SJCRH30 (cell line): ENCODE data around the gene AGPAT2. TPM values are rescaled to one million over a fixed set of nuclear protein-coding genes. Genes with fewer than 3 reads are reported as not detected.
"Not testable (repeated sequence)": the region's sequence is repeated elsewhere in the genome, so short reads cannot be mapped to it uniquely, and the experiment has no call there.

Experiments used
- DNase-seq, 2 experiments: peaks; one replicate each; pipeline ENCODE4 v3.0.0-alpha.2; 2015 to 2020
- H3K27ac ChIP-seq: fragments of 250-450 bp; sonication (Bioruptor Pico); 2 replicates; pipeline ENCODE4 v1.5.1; 2020; ENCODE audit warnings: mild to moderate bottlenecking, moderate library complexity
- H3K27me3 ChIP-seq: fragments of 250-450 bp; sonication (Bioruptor Pico); 2 replicates; pipeline ENCODE4 v1.5.1; 2020; ENCODE audit warnings: mild to moderate bottlenecking, moderate library complexity
- H3K36me3 ChIP-seq: fragments of 250-450 bp; sonication (Bioruptor Pico); 2 replicates; pipeline ENCODE4 v1.5.1; 2020; ENCODE audit warnings: mild to moderate bottlenecking, moderate library complexity
- H3K4me1 ChIP-seq: fragments of 250-450 bp; sonication (Bioruptor Pico); 2 replicates; pipeline ENCODE4 v1.5.1; 2020; ENCODE audit warnings: mild to moderate bottlenecking, moderate library complexity
- H3K4me3 ChIP-seq: fragments of 250-450 bp; sonication (Bioruptor Pico); 2 replicates; pipeline ENCODE4 v1.5.1; 2020; ENCODE audit warnings: mild to moderate bottlenecking, moderate library complexity
- H3K9me3 ChIP-seq: fragments of 250-450 bp; sonication (Bioruptor Pico); replicated peaks from 2 replicates; pipeline ENCODE4 v1.5.1; 2020; ENCODE audit warnings: mild to moderate bottlenecking, moderate library complexity
- total RNA-seq: library from RNA; depleted of rRNA; stranded (reverse); fragments of >200 nt; shearing (Covaris generic); gene quantifications from 2 replicates; pipeline ENCODE4 v1.2.3, GENCODE V29; 2014

AGPAT2 gene
- total RNA-seq, 1 experiment from 2014 or later = 11.8 TPM

- Histone ChIP-seq H3K9me3 (no peaks in the 10 kb centered on the region), H3K4me1 (peaks cover 27% of the 10 kb centered on the region), H3K27me3 (peaks cover 35% of the 10 kb centered on the region), H3K27ac (no peak overlapping the region), H3K36me3 (no peaks in the 10 kb centered on the region), H3K4me3 (peak overlapping the region; percentile 49)
- DNase-seq = no peak
Measured at GRCh38 chr9:136712690-136713544, 25.7 kb upstream of the AGPAT2 start.

GRCh38 chr9:136711751-136712689 is 24.8 kb upstream of the AGPAT2 start, which contains the start of gene DIPK1B:
Gene DIPK1B, plus strand, starts transcription at chr9:136712572. Its CDS starts 94 bp downstream, at chr9:136712666.
- Histone ChIP-seq H3K27me3 (peaks cover 42% of the 10 kb centered on the region), H3K27ac (no peak within 1 kb of the TSS), H3K9me3 (no peaks in the 10 kb centered on the region), H3K4me1 (peaks cover 27% of the 10 kb centered on the region), H3K4me3 (peak within 1 kb of the TSS; percentile 49), H3K36me3 (no peaks in the 10 kb centered on the region)
- DNase-seq = peak; percentile 26 to 52

- not testable (repeated sequence) for H3K27ac ChIP-seq, H3K4me3 ChIP-seq, DNase-seq, H3K36me3 ChIP-seq, H3K9me3 ChIP-seq
- H3K4me1 ChIP-seq = peaks cover 27% of the 10 kb centered on the region
- H3K27me3 ChIP-seq = peaks cover 44% of the 10 kb centered on the region
Measured at GRCh38 chr9:136711219-136711648, 24.0 kb upstream of the AGPAT2 start.

- H3K27ac ChIP-seq = no peak overlapping the region
- H3K4me3 ChIP-seq = no peak overlapping the region
- peaks cover 49% of the 10 kb centered on the region for H3K27me3 ChIP-seq
- DNase-seq = no peak
- no peaks in the 10 kb centered on the region for H3K36me3 ChIP-seq
- no peaks in the 10 kb centered on the region for H3K9me3 ChIP-seq
- H3K4me1 ChIP-seq = peaks cover 27% of the 10 kb centered on the region
Measured at GRCh38 chr9:136710543-136710942, 23.3 kb upstream of the AGPAT2 start.

- Histone ChIP-seq H3K36me3 (no peaks in the 10 kb centered on the region), H3K27ac (no peak overlapping the region), H3K27me3 (peaks cover 53% of the 10 kb centered on the region), H3K9me3 (no peaks in the 10 kb centered on the region), H3K4me1 (peaks cover 21% of the 10 kb centered on the region), H3K4me3 (no peak overlapping the region)
- no peak for DNase-seq
Measured at GRCh38 chr9:136709454-136710109, 22.3 kb upstream of the AGPAT2 start.

- H3K36me3 ChIP-seq = no peaks in the 10 kb centered on the region
- no peak for DNase-seq
- H3K27ac ChIP-seq = no peak overlapping the region
- H3K4me3 ChIP-seq = no peak overlapping the region
- H3K27me3 ChIP-seq = peaks cover 43% of the 10 kb centered on the region
- H3K9me3 ChIP-seq = no peaks in the 10 kb centered on the region
- peaks cover 7% of the 10 kb centered on the region for H3K4me1 ChIP-seq
Measured at GRCh38 chr9:136707849-136708517, 20.7 kb upstream of the AGPAT2 start.

GRCh38 chr9:136707011-136707410 is 19.8 kb upstream of the AGPAT2 start:
- no peak overlapping the region for H3K4me3 ChIP-seq
- H3K27ac ChIP-seq = no peak overlapping the region
- DNase-seq = no peak
- H3K9me3 ChIP-seq = no peaks in the 10 kb centered on the region
- peaks cover 40% of the 10 kb centered on the region for H3K27me3 ChIP-seq
- no peaks in the 10 kb centered on the region for H3K36me3 ChIP-seq
- peaks cover 4% of the 10 kb centered on the region for H3K4me1 ChIP-seq

GRCh38 chr9:136705564-136705963 is 18.3 kb upstream of the AGPAT2 start:
- Histone ChIP-seq H3K9me3 (no peaks in the 10 kb centered on the region), H3K4me3 (no peak overlapping the region), H3K27me3 (peaks cover 45% of the 10 kb centered on the region), H3K36me3 (no peaks in the 10 kb centered on the region), H3K27ac (no peak overlapping the region), H3K4me1 (peaks cover 9% of the 10 kb centered on the region)
- DNase-seq = no peak

- DNase-seq, H3K36me3 ChIP-seq, H3K9me3 ChIP-seq, H3K27ac ChIP-seq, H3K4me3 ChIP-seq, H3K4me1 ChIP-seq: not testable (repeated sequence)
- H3K27me3 ChIP-seq = peaks cover 43% of the 10 kb centered on the region
Measured at GRCh38 chr9:136704741-136705140, 17.5 kb upstream of the AGPAT2 start.

GRCh38 chr9:136703276-136703860 is 16.1 kb upstream of the AGPAT2 start:
- no peak for DNase-seq
- no peak overlapping the region for H3K27ac ChIP-seq
- peaks cover 9% of the 10 kb centered on the region for H3K4me1 ChIP-seq
- no peaks in the 10 kb centered on the region for H3K9me3 ChIP-seq
- peaks cover 38% of the 10 kb centered on the region for H3K27me3 ChIP-seq
- H3K36me3 ChIP-seq = no peaks in the 10 kb centered on the region
- H3K4me3 ChIP-seq = no peak overlapping the region

- Histone ChIP-seq H3K27me3 (peaks cover 30% of the 10 kb centered on the region), H3K36me3 (no peaks in the 10 kb centered on the region), H3K9me3 (no peaks in the 10 kb centered on the region), H3K27ac (no peak overlapping the region; the same call in 1 of the 2 replicates), H3K4me3 (peak overlapping the region; percentile 28; the same call in 1 of the 2 replicates), H3K4me1 (peaks cover 9% of the 10 kb centered on the region)
- no peak for DNase-seq
Measured at GRCh38 chr9:136701668-136702053, 14.4 kb upstream of the AGPAT2 start.

GRCh38 chr9:136700959-136701667 is 13.9 kb upstream of the AGPAT2 start:
- peaks cover 27% of the 10 kb centered on the region for H3K27me3 ChIP-seq
- DNase-seq = peak; percentile 65 to 66

GRCh38 chr9:136700304-136700703 is 13.0 kb upstream of the AGPAT2 start:
- H3K36me3 ChIP-seq = no peaks in the 10 kb centered on the region
- DNase-seq = no peak
- H3K9me3 ChIP-seq = no peaks in the 10 kb centered on the region
- H3K4me3 ChIP-seq = no peak overlapping the region
- peaks cover 21% of the 10 kb centered on the region for H3K27me3 ChIP-seq
- no peak overlapping the region for H3K27ac ChIP-seq
- H3K4me1 ChIP-seq = peaks cover 21% of the 10 kb centered on the region

More at GRCh38 chr9:136700959-136701667, 13.9 kb upstream of the AGPAT2 start:
- Histone ChIP-seq H3K4me3 (peak overlapping the region; percentile 28), H3K36me3 (no peaks in the 10 kb centered on the region), H3K27ac (peak overlapping the region; percentile 47), H3K9me3 (no peaks in the 10 kb centered on the region), H3K4me1 (peaks cover 13% of the 10 kb centered on the region)
